CD4-positive, alpha-beta T cell treated with Interleukin-15 for 1 hour (primary cell): ENCODE results near the gene ERN2.

Experiments used
- DNase-seq: peaks from one replicate; pipeline ENCODE4 v3.0.0-alpha.2; 2020

The ERN2 gene

GRCh38 chr16:23683487-23683886 is 29.5 kb downstream of the ERN2 start:
- DNase-seq, result no peak

GRCh38 chr16:23682181-23682580 is 30.8 kb downstream of the ERN2 start:
- no peak for DNase-seq

DNA sequence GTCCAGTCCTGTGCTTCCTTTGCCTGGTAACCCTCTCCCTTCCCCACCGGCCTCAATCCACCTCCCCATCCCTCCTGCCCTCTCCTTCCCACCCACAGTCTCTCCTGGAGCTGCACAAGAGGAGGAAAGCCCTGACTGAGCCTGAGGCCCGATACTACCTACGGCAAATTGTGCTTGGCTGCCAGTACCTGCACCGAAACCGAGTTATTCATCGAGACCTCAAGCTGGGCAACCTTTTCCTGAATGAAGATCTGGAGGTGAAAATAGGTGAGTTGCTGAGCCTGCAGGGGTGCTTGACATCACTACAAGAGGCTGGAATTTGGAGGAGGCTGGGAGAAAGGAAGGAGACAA is 33.1 kb downstream of the ERN2 start:
- DNase-seq, result no peak

- DNase-seq, result peak; percentile 23
Observed at GRCh38 chr16:23679274-23679985, 33.6 kb downstream of the ERN2 start.

DNA sequence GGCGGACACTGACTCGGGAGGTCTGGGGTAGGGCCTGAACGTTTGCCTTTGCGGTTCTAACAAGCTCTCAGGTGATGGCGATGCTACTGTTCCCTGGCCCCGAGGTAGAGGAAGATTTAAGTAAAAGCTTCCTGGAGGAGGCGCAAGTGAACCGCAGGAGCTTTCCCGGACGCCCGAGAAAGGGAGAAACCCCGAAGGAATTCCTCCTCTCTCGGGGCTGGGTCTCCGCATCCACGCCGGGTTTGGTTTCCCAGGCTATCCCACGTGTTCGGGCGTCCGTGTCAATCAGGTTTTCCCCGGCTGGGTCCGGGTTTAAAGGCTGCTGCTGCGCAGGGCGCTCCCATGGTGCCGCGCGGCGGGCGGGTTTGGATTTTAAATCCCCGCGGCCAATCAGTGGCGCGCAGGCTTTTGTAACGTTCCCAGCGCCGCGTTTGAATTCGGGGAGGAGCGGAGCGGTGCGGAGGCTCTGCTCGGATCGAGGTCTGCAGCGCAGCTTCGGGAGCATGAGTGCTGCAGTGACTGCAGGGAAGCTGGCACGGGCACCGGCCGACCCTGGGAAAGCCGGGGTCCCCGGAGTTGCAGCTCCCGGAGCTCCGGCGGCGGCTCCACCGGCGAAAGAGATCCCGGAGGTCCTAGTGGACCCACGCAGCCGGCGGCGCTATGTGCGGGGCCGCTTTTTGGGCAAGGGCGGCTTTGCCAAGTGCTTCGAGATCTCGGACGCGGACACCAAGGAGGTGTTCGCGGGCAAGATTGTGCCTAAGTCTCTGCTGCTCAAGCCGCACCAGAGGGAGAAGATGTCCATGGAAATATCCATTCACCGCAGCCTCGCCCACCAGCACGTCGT is 34.4 kb downstream of the ERN2 start, which contains the start of gene PLK1:
Gene PLK1, plus strand, starts transcription at position 460 of the 844 bp plus-strand sequence. Its CDS starts 44 bp downstream, at position 504.
- DNase-seq, result peak; percentile 69

- no peak for DNase-seq
Observed at GRCh38 chr16:23676924-23677480, 36.0 kb downstream of the ERN2 start.

DNA sequence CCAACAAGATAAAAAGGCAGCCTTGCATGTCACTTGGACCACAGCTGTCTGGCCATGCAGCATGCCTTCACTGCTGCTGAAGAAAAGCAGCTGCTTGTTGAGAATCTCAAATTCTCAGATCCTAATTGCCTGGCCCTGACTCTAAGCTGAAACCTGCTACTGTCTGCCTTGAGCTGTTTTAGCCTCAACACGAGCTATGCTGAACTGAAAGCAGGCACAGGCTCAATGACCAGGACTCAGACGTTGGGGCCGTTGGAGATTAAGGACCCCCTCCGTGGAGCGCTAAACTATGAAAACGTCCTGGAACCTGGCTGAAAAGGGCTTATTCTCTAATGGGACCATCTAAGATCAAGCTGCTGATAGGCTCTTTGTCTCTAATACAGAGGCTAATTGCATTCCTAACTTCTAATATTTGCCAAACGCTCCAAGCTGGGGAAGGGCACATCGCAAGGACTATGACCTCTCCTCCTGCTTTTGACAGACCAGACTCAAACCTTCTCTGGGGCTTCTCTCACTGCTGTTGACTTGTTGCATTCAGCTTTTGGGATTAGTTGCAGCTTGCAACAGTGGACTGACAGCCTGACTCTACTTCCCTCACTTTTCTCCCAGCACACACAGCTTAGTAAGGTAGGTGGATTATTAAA is 38.9 kb downstream of the ERN2 start:
- no peak for DNase-seq

- no peak for DNase-seq
Observed at GRCh38 chr16:23670137-23670776, 42.8 kb downstream of the ERN2 start.

- no peak for DNase-seq
Observed at GRCh38 chr16:23668873-23669272, 44.1 kb downstream of the ERN2 start.

GRCh38 chr16:23668225-23668624 is 44.8 kb downstream of the ERN2 start:
- DNase-seq, result no peak

GRCh38 chr16:23667355-23667659 is 45.7 kb downstream of the ERN2 start:
- no peak for DNase-seq

DNA sequence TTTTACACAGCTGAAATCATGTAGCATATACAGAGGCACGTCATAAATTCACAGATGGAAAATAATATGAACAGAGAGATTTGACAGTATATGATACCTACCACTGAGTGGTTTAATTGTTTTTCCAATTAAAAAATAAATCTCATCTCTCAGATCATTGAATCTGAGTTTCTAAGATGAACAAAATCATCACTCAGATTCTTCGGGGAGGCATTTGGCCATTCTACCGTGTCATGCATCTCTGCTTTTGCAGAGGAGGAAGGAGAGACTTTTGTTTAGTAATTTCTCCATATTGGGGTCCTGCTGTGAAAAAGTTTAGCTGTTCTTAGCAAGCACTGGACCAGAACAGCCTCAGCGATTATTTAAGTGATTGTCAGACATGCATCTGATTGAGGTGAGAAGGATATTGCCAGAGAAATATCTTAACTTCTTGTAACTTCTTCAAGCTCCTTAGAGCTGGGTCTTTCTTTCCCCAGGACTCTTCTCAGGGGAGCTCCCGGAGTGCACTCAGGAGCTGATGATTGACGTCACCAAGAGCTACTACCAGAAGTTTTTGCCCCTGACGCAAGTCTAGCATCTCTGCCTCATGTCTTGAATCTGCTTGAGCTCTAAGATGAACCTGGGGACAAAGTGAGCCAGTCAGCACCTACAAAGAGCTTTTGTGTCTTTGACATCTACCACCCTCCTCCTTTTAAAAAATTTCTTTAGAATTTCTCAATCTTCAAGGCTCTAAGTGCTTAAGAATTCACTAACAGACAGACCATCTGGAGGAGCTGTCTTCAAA is 46.3 kb downstream of the ERN2 start:
- no peak for DNase-seq

GRCh38 chr16:23663918-23664317 is 49.1 kb downstream of the ERN2 start:
- no peak for DNase-seq

DNA sequence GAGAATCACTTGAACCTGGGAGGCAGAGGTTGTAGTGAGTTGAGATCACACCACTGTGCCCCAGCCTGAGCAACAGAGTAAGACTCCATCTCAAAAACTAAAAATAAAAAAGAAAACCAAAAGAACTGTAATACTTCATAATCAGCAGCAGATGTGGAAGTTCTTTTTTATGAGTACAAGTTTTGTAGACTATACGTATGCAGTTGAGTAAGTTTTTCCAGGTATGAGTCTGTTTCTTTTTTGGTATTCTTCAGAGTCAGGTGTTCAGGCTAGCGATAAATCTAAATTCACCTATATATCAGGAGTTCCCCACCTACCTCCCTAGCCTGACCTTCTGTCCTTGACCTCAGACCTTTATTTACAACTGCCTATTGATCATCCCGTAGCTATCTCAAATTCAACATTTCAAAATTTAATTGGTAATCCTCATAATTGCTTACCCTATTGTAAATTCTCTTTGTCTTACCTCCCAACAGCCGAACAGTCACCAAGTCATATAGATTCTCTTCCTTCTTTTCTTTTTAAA is 61.0 kb downstream of the ERN2 start:
- no peak for DNase-seq

DNA sequence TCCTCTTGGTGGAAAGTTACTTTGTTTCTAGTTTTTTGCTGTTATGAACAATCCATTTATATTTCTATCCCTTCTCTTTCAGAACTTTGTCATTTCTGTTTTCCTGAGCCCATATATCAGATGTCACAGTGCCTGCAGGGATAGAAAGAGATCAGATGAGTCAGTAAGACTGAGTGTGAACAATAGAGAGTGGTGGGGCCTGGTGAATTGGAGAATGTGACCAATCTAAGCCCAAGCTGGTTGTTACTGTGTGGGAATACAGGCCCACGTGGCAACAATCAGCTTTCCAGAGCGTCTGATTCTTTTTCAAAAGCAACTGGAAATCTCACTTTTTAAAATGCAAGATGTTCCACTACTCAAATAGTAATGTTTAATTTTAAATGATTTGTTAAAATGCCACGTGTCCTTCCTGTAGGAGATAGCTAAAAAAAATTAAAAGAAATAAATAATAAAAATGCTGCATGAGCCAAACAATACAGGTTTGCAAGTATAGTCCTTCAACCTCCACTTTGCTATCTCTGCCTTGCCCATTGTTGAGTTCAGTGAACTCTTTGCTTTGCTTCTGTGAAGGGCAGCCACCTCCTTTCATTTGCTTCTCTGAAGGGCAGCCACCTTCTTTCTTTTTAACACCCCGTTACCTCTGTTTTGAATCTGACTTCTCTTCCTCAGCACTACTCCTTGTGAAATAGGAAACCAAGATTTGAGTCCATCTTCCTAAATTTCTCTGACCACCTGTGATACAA is 62.2 kb downstream of the ERN2 start:
- DNase-seq, result no peak

DNA sequence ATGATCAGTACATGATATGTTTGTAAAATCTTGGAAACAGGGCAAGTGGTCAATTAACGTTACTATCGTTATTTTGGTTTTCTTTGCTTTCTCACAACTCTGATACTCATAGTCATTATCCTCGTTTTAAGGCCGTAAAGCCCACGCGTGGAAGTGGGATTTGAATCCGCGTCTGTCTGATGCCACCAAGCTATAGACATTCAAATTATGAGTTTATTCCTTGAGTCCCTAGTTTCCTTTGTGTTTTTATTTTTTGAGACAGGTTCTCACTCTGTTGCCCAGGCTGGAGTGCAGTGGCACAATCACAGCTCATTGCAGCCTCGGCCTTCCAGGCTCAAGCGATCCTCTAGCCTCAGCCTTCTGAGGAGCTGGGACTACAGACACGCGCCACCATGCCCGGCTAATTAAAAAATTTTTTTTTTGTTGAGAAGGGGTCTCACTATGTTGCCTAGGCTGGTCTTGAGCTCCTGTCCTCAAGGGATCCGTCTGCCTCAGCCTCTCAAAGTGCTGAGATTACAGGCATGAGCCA is 70.7 kb downstream of the ERN2 start:
- DNase-seq, result no peak

- peak; percentile 89 for DNase-seq
Observed at GRCh38 chr16:23640931-23641765, 71.9 kb downstream of the ERN2 start, which contains the start of the genes DCTN5 and PALB2. Gene DCTN5, plus strand, starts transcription at chr16:23641466. Its CDS starts 77 bp downstream, at chr16:23641543. Gene PALB2, minus strand, starts transcription at chr16:23641310. Its CDS starts 153 bp downstream, at chr16:23641157.

DNA sequence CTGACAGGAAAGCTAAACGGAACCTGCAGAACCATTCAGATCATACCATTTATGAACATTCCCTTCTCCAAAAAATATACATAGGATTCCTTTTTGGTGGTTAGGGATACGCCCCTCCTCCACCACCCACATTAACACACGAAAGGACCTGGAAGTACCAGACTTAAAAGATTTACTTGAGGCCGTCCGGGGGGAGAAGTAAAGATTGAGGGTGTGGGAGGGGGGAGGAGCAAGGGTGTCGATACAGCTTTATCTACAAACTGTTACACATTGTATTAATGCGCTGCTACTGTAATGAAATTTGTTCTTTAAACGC is 72.4 kb downstream of the ERN2 start:
- no peak for DNase-seq
